Activated naive CD4-positive, alpha-beta T cell treated with anti-CD3 and anti-CD28 coated beads, Interleukin-2, amount 50 U/mL, for 16 hours (primary cell): ENCODE measurements around the gene MEX3D.
"Not testable (repeated sequence)": the region's sequence is repeated elsewhere in the genome, so short reads cannot be mapped to it uniquely, and the experiment has no call there.

ENCODE experiments used
- DNase-seq: peaks from one replicate; pipeline ENCODE4 v3.0.0-alpha.2; 2020

Gene MEX3D

DNA sequence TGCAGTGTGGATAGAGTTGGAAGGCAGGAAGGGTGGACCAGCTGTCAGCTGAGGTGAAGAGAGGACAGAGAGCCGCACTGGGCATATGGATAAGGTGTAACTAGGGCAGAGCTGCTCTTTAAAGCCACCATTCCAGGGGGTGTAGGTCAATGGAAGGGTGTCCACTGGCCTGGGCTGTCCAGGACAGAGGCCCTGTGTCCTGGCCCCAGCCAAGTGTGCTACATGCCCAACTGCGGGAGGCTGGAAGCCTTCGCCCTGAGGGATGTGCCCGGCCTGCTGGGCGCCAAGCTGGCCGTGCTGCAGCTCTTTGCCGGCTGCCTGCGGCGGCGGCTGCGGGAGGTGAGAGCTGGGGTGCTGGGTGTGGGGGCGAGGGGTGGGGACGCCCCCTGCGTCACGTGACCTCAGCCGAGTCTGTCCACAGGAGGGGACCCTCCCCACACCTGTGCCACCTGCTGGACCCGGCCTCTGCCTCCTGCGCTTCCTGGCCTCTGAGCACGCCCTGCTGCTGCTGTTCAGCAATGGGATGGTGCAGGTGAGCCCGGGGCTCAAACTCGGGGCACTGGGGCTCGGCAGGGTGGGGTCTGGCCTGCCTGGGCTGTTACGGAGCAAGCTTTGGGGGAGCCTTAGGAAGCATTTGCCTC lies 34.5 kb downstream of the MEX3D start:
- no peak for DNase-seq

DNA sequence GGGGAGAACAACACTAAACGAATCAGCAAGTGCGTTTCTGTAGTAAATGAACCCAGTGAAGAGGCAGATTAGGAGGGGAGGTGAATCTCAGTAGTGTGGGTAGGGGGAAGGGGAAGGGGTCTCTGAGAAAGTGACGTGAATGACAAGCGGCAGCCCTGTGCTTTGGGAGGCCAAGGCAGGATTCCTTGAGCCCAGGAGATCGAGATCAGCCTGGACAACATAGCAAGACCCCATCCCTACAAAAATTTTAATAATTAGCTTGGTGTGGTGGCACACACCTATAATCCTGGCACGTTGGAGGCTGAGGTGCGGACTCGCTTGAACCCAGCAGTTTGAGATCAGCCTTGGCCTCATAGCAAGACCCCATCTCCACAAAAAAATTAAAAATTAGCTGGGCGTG lies 36.1 kb downstream of the MEX3D start:
- no peak for DNase-seq

DNA sequence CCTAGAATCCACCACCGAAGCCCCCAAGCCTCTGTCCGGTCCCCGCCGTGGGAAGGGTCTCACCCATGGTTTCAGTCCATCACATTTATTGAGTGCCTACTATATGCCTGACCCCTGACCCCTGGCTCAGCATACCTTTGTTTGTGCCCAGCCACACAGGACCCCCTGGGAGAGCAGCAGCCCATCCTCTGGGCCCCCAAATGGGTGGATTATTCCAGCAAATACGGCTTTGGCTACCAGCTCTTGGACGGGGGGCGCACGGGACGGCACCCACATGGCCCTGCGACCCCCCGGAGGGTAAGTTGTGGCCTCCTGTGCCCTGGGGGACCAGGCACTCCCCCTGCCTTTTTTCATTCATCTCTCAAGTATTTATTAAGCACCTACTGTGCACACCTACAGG lies 36.5 kb downstream of the MEX3D start:
- DNase-seq, result no peak

- not testable (repeated sequence) for DNase-seq
Observed at GRCh38 chr19:1530856-1531255, 37.3 kb downstream of the MEX3D start.

GRCh38 chr19:1529430-1529816 lies 38.7 kb downstream of the MEX3D start:
- no peak for DNase-seq

GRCh38 chr19:1528596-1529429 lies 39.3 kb downstream of the MEX3D start:
- no peak for DNase-seq

GRCh38 chr19:1527650-1528309 lies 40.3 kb downstream of the MEX3D start:
- no peak for DNase-seq

DNA sequence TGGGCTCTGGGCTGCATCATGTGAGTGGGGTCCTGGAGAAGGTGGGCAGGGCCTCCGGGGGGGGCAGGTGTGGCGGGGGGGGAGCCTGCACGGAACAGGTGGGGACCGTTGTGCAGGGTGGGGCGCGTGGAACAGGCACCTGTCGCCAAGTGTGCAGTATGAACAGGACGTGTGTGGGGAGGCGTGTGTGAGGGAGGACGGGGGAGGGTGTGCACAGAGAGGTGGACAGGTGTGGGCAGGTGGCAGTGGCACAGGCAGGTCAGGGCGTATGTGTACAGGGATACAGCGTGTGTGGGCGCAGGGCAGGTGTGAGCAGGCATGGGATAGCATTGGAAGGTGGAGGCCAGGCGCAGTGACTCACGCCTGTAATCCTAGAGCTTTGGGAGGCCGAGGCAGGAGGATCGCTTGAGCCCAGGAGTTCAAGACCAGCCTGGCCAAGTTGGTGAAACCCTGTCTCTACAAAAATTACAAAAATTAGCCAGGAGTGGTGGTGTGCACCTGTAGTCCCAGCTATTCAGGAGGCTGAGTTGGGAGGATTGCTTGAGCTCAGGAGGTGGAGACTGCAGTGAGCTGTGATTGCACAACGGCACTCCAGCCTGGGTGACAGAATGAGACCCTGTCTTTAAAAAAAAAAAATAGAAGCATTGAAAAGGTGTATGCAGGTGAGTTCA lies 41.0 kb downstream of the MEX3D start:
- no peak for DNase-seq

DNA sequence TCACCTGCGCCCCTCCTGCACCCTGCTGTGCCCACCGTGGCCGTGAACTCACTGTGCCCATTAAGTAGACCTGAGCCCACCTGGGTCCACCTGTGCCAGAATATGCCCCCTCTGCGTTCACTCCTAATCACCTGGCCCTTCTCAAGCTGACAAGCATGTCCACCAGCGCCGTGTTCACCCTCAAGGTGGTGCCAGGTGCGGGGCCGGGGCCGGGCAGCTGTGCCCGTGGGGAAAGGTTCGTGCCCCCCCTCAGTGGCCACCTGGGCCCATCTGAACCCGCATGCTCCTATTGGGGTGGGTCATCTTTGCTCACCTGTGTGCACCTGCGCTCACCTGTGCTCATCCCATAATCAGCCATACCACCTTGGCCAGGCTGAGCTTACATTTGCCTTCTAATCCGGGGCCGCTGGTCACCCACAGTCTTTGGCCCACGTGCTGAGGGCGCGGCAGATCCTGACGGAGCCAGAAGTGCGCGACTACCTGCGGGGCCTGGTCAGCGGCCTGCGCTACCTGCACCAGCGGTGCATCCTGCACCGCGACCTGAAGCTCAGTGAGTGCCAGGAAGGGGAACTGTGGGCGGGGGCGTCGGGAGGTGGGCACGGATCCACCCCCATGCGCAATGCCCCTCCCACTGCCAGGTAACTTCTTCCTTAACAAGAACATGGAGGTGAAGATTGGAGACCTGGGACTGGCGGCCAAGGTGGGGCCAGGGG lies 41.9 kb downstream of the MEX3D start:
- DNase-seq, result no peak

DNA sequence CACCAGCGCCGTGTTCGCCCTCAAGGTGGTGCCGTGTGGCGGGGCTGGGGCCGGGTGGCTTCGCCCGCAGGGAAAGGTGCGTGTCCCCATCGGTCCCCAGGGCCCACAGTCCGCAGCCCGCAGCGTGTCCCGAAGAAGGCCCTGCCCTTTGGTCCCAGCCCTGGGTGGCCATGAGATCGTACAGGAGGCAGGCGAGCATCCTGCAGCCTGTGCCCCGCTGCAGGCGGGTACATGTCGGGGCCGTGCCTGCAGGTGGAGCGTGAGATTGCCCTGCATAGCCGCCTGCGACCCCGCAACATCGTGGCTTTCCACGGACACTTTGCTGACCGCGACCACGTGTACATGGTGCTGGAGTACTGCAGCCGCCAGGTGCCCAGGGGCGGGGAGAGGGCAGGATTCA lies 42.8 kb downstream of the MEX3D start:
- no peak for DNase-seq

DNA sequence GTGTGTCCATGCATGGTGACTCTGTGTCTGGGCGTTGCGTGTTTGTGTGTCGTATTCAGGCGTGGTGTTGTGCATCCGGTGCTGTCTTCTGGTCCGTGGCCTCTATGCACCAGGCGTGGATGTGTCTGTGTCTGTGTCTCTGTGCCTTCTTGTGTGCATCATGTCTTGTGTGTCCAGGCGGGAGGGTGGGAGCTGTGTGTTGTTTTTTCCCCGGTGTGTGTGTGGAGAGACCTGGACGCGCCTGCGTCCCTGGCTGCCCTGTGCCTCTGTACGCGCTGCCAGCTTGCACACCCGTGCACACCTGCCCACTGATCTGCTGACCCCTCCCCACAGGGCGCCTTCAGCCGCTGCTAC lies 43.2 kb downstream of the MEX3D start:
- no peak for DNase-seq

DNA sequence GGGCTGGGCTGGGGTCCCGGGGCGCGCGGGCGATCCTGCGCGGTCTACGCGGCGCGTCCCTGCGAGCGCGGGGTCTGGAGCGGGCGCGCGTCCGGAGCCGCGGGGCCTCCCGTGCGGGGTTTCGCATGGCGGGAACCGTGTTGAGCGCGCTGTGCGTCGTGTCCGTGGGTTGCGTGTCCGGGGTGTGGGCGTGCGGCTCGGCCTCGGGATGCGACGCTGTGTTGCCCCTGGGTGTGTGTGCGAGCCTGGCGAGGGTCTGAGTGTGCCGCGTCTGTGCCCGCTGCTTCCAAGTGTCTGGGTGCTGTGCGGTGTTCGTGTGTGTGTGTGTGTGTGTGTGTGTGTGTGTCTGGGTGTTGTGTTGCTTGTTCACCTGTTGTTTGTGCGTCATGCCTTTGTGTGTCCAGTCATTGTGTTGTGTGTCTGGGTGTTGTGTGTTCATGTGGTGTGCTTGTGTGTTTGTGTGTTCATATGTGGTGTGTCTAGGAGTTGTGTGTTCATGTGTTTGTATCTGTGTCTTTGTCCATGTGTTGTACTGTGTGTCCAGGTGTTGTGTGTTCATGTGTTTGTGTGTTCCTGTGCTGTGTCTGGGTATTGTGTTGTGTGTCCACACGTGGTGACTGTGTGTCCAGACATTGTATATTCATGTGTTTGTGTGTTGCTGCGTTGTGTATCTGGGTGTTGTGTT lies 43.7 kb downstream of the MEX3D start:
- DNase-seq, result no peak

- DNase-seq, result no peak
Observed at GRCh38 chr19:1523412-1524286, 44.5 kb downstream of the MEX3D start, which contains the start of gene PLK5. Gene PLK5, plus strand, starts transcription at chr19:1524077. Its CDS starts 2,920 bp downstream, at chr19:1526997.

GRCh38 chr19:1522838-1523237 lies 45.3 kb downstream of the MEX3D start:
- DNase-seq, result no peak

- DNase-seq, result no peak
Observed at GRCh38 chr19:1522061-1522460, 46.1 kb downstream of the MEX3D start.

DNA sequence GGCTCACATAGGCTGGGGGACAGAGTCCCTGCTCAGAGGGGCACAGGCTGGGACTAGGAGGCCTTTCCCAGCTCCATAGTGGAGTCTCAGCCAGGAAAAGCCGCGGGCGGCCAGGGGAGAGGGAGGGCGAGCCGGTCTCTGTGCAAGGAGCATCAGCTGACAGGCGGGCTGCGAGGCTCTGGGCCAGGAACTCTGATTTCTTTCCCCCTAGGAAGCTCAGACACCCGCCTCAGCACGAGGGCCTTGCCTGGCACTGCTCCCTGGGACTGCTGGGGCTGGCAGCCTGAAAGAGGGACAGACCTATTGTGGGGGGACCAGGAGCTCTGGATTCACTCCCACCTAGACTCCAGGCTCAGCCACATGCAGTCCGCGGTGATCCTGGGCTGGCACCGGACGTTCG lies 46.5 kb downstream of the MEX3D start:
- no peak for DNase-seq

DNA sequence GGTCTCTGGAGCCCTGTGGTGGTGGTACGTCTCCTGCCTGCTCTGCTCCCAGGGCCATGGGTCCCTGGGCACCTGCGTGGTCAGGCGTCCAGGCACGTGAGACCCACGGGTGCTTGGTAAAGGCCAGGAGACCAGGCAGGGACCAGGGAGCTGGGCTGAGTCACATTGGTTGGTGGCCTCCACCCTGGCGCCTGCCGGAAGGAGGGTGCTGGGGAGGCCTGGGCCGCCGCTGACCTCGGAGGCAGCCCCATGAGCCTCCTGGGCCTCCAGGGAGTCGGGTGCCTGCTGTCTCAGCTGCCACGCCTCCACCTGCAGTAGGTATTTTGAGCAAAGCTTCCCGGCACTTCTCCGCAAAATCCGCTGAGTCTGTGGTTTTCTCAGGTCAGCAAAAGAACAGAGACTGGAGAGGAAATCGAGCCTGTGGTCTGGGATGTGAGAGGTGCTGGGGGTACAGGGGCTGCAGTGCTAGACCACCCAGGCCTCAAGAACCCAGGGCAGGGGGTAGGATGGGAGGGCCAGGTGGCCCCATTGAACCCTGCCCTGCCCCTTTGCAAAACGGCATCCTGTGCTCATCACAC lies 47.8 kb downstream of the MEX3D start:
- DNase-seq, result no peak

DNA sequence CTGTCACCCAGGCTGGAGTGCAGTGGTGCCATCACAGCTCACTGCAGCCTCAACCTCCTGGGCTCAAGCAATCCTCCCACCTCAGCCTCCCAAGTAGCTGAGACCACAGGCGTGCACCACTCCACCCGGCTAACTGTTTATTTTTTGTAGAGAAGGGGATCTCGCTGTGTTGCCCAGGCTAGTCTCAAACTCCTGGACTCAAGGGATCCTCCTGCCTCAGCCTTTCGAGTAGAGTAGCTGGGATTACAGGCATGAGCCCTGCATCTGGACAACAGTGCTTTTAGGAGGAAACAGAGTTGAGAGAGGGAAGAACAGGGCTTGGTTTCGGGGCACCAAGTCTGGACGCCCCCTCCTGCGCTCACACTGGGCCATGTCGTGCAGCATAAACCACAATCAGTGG lies 48.3 kb downstream of the MEX3D start:
- DNase-seq, result not testable (repeated sequence)

DNA sequence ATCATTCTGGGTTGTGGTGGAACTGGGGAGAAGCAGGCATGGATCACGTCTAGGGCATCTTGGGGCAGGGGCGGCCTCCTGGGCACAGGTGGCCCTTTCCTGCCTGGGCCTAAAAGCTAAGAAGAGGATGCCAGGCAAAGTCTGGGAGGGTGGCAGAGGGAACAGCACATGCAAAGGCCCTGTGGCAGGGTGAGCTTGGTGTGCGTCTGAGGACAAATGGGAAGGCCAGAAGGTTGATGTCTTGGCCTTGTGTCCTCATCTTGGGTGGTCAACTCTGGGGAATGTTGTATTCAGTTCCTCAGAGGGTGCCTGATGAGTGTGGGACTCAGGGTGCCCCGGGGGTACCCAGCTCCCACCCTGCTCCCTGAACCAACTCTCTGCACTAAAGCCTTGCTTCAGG lies 49.7 kb downstream of the MEX3D start:
- no peak for DNase-seq

- no peak for DNase-seq
Observed at GRCh38 chr19:1516395-1516753, 51.8 kb downstream of the MEX3D start.
